PC-3 (cell line): ENCODE results near the gene NFYA. TPM values are rescaled to one million over a fixed set of nuclear protein-coding genes. Genes with fewer than 3 reads are reported as not detected.

ENCODE experiments used
- ATAC-seq: fragments of 200-7000 bp; cut with Tn5 transposase; 2 replicates; pipeline ENCODE4 v1.9.1; 2020; ENCODE audit warnings: mild to moderate bottlenecking, moderate library complexity
- BruUV-seq: library from RNA; stranded (reverse); fragments of 400-500 nt; replicated peaks from 2 replicates; lab custom pipeline; 2021; lab: Mats Ljungman, UMichigan
- CTCF ChIA-PET: fragments of 300-600 bp; sonication (Branson Sonifier 250); formaldehyde crosslinking; loops from one replicate; lab custom pipeline; 2022; ENCODE audit warnings: antibody characterized with exemption; lab: Charles Lee
- POLR2A ChIA-PET: fragments of 300-600 bp; sonication (Branson Sonifier 250); formaldehyde crosslinking; loops from one replicate; lab custom pipeline; 2022; ENCODE audit warnings: antibody characterized with exemption; ENCODE audit not compliant: unreplicated experiment; lab: Charles Lee
- DNase-seq: peaks from one replicate; pipeline ENCODE4 v3.0.0-alpha.2; 2015
- H2AFZ ChIP-seq: fragments of 300-600 bp; sonication (generic); 2 replicates; pipeline ENCODE4 v1.6.0; 2016; ENCODE audit warnings: antibody characterized with exemption, low read length
- H3F3A ChIP-seq: fragments of 300-600 bp; sonication (generic); one replicate; pipeline ENCODE4 v1.6.0; 2017; ENCODE audit warnings: antibody characterized with exemption, low read length, control low read depth, mild to moderate bottlenecking; ENCODE audit not compliant: unreplicated experiment
- H3K27ac ChIP-seq: fragments of 300-600 bp; sonication (generic); 2 replicates; pipeline ENCODE4 v1.5.1; 2016; ENCODE audit warnings: mild to moderate bottlenecking, low read length
- H3K27me3 ChIP-seq: fragments of 300-600 bp; sonication (generic); 2 replicates; pipeline ENCODE4 v1.6.1; 2016; ENCODE audit warnings: low read length, mixed read lengths
- H3K36me3 ChIP-seq: fragments of 300-600 bp; sonication (generic); 2 replicates; pipeline ENCODE4 v1.6.1; 2016; ENCODE audit warnings: low read depth, mixed run types, low read length, mixed read lengths
- H3K4me1 ChIP-seq: fragments of 300-600 bp; sonication (generic); 2 replicates; pipeline ENCODE4 v1.5.1; 2016; ENCODE audit warnings: low read length; ENCODE audit not compliant: insufficient read depth
- H3K4me2 ChIP-seq: fragments of 300-600 bp; sonication (generic); 2 replicates; pipeline ENCODE4 v1.6.0; 2016; ENCODE audit warnings: low read length
- H3K4me3 ChIP-seq: fragments of 300-600 bp; sonication (generic); 2 replicates; pipeline ENCODE4 v1.5.1; 2016; ENCODE audit warnings: mild to moderate bottlenecking, low read length, mixed read lengths
- H3K79me2 ChIP-seq: fragments of 300-600 bp; sonication (generic); 2 replicates; pipeline ENCODE4 v1.6.1; 2017; ENCODE audit warnings: low read length, mixed read lengths
- H3K9ac ChIP-seq: fragments of 300-600 bp; sonication (generic); 2 replicates; pipeline ENCODE4 v1.6.0; 2016; ENCODE audit warnings: mild to moderate bottlenecking, low read length
- H3K9me2 ChIP-seq: fragments of 300-600 bp; sonication (generic); replicated peaks from 2 replicates; pipeline ENCODE4 v1.6.1; 2016; ENCODE audit warnings: mixed run types, low read length, mixed read lengths
- H3K9me3 ChIP-seq: fragments of 300-600 bp; sonication (generic); 2 replicates; pipeline ENCODE4 v1.6.1; 2016; ENCODE audit warnings: low read length, mixed read lengths
- H4K20me1 ChIP-seq: fragments of 300-600 bp; sonication (generic); 2 replicates; pipeline ENCODE4 v1.6.1; 2016; ENCODE audit warnings: low read length, mixed read lengths
- EZH2 ChIP-seq: fragments of 300-600 bp; sonication (generic); IDR thresholded peaks from one replicate; pipeline ENCODE4 v1.6.1; 2017; ENCODE audit warnings: antibody characterized with exemption, mild to moderate bottlenecking, low read length; ENCODE audit not compliant: unreplicated experiment
- EZH2phosphoT487 ChIP-seq: fragments of 300-600 bp; sonication (generic); IDR thresholded peaks from 2 replicates; pipeline ENCODE4 v1.6.1; 2018; ENCODE audit warnings: mild to moderate bottlenecking, antibody characterized with exemption, low read length, borderline replicate concordance
- intact Hi-C: fragments of 100-400 bp; cut with micrococcal nuclease; formaldehyde crosslinking; loops from 2 replicates; pipeline ENCODE4 v1.9.0; 2023
- total RNA-seq: library from RNA; depleted of rRNA; stranded (reverse); fragments of >200 nt; gene quantifications from 2 replicates; pipeline ENCODE4 v1.2.3, GENCODE V29; 2014
- TF ChIP-seq, protein P1 (sequence below): fragments of 300-600 bp; sonication (generic); conservative IDR thresholded peaks from 2 replicates; pipeline ENCODE4 v1.5.1; 2017; ENCODE audit warnings: antibody characterized with exemption, low read depth, mild to moderate bottlenecking, low read length

The NFYA gene
- total RNA-seq, 1 experiment from 2014 or later, result 31.7 TPM

DNA sequence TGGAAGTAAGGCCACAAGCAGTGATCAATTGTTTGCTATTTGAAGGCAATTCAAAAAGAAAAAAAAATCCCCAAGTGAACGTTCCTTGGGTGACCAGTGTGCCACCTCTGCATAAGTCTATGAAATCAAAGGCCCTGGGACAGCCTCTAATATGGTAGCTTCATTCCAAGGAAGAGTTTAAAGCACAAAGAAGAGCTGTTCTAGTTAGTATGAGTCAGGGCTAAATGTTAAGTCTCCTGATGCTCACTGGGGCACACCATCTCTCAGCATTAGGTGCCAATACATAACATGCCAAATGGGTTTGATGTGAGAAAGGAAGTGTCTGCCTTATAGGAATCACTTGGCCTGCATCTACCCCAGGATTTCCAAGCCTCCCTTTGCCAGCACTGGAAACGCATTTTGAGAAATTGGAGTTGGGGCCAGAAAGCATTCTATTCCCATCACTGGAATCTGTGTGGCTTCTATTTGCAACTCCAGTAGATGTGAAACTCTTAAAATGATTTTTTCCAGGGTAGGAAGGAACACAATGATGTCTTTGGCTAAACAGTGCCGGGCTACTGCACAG lies 46.7 kb upstream of the NFYA start:
- Histone ChIP-seq H3K4me3 (no peak overlapping the region), H3K4me2 (no peak overlapping the region), H3K79me2 (0 out of 2 replicates have a peak, but pooled peaks cover 5% of the 10 kb centered on the region), H3K4me1 (peaks cover 47% of the 10 kb centered on the region), H2AFZ (no peak overlapping the region), H3F3A (no peaks in the 10 kb centered on the region), H3K9me2 (no peaks in the 10 kb centered on the region), H4K20me1 (no peaks in the 10 kb centered on the region), H3K27ac (no peak overlapping the region), H3K9ac (no peak overlapping the region), H3K27me3 (no peaks in the 10 kb centered on the region), H3K9me3 (no peaks in the 10 kb centered on the region), H3K36me3 (no peaks in the 10 kb centered on the region)
- ChIA-PET CTCF (interaction anchor here (0.6 kb wide), 1 partner anchor 121 kb away, joined by 3 read pairs; no protein-coding TSS in a partner anchor), POLR2A (interaction anchor here (0.6 kb wide), 1 partner anchor 28 kb away, joined by 20 read pairs; no protein-coding TSS in a partner anchor)
- BruUV-seq, result no TSS peak
- intact Hi-C loops, result no loop called here
- TF ChIP-seq EZH2 (no peak), EZH2phosphoT487 (no peak)
- TF ChIP-seq, protein P1, sequence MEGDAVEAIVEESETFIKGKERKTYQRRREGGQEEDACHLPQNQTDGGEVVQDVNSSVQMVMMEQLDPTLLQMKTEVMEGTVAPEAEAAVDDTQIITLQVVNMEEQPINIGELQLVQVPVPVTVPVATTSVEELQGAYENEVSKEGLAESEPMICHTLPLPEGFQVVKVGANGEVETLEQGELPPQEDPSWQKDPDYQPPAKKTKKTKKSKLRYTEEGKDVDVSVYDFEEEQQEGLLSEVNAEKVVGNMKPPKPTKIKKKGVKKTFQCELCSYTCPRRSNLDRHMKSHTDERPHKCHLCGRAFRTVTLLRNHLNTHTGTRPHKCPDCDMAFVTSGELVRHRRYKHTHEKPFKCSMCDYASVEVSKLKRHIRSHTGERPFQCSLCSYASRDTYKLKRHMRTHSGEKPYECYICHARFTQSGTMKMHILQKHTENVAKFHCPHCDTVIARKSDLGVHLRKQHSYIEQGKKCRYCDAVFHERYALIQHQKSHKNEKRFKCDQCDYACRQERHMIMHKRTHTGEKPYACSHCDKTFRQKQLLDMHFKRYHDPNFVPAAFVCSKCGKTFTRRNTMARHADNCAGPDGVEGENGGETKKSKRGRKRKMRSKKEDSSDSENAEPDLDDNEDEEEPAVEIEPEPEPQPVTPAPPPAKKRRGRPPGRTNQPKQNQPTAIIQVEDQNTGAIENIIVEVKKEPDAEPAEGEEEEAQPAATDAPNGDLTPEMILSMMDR, result no peak
- ATAC-seq, result no peak
- DNase-seq, result no peak

DNA sequence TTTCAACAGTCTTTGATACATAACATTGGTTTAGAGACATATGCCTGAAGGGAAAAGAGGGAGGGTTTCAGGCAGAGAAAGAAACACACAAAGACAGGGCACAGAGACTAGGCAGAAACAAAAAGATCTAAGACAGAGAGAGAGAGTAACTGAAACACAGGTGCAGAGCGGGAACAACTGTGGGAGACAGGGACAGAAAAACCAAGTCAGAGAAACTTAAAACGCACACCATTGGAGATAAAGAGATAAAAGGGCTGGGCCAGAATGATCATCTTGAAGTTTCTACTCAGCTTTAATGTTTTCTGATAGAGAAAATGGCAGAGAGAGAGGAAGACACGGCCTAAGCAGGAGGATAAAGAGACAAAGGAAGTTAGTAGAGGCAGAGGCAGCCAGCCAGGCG lies 45.5 kb upstream of the NFYA start:
- TF ChIP-seq, protein P1, result no peak
- TF ChIP-seq EZH2phosphoT487, result no peak
- TF ChIP-seq EZH2, result no peak
- peak overlapping the region; percentile 98 for H2AFZ ChIP-seq
- H3F3A ChIP-seq, result no peaks in the 10 kb centered on the region
- intact Hi-C loops, result no loop called here
- peak overlapping the region; percentile 87 for H3K4me2 ChIP-seq
- peaks cover 36% of the 10 kb centered on the region for H3K4me1 ChIP-seq
- H3K36me3 ChIP-seq, result no peaks in the 10 kb centered on the region
- TSS peak; percentile 65 for BruUV-seq
- ChIA-PET POLR2A (no interaction called here), CTCF (interaction anchor here (0.5 to 1.7 kb wide), 4 partner anchors 69 to 174 kb away, joined by 3 to 13 read pairs (median 5); no protein-coding TSS in a partner anchor)
- ATAC-seq (no peak), DNase-seq (peak; percentile 9)
- no peaks in the 10 kb centered on the region for H3K9me3 ChIP-seq
- H3K9me2 ChIP-seq, result no peaks in the 10 kb centered on the region
- no peak overlapping the region for H3K27ac ChIP-seq
- no peaks in the 10 kb centered on the region for H4K20me1 ChIP-seq
- H3K79me2 ChIP-seq, result 0 out of 2 replicates have a peak, but pooled peaks cover 5% of the 10 kb centered on the region
- no peaks in the 10 kb centered on the region for H3K27me3 ChIP-seq
- H3K9ac ChIP-seq, result peak overlapping the region; percentile 77
- H3K4me3 ChIP-seq, result peak overlapping the region; percentile 69
